SK-N-MC (cell line): ENCODE results near the gene XPNPEP1.

Source experiments
- EZH2 ChIP-seq: fragments of 200-600 bp; sonication (generic); IDR thresholded peaks from one replicate; pipeline ENCODE4 v1.6.1; 2017; ENCODE audit warnings: antibody characterized with exemption
- FOXP2 ChIP-seq: optimal IDR thresholded peaks from 2 replicates; pipeline ENCODE3; 2011; ENCODE audit warnings: mild to moderate bottlenecking, moderate library complexity; ENCODE audit not compliant: insufficient read depth; ENCODE audit errors: extremely low read length, control extremely low read depth
- POLR2AphosphoS5 ChIP-seq: IDR thresholded peaks from 2 replicates; pipeline ENCODE4 v1.6.1; 2012; ENCODE audit warnings: mild to moderate bottlenecking, low read depth, low read length, borderline replicate concordance

DNA sequence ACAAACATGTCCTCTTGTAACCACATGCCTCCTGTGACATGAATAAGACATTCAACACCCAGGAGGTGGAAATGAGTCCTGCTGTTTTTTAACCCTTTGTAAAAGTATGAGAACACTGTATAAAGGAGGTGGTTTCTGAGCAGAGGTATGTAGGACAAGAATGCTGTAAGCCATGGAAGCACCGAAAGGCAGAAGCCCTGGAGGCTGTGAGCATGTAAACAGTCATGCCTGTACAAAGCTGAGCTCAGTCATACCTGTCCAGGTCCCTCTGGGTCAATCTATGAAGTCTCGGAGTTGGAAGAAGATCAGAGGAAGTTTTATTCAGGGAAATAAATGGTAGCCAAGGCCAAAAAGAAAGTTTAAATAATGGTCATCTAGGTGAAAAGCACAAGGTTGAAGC lies 34.7 kb upstream of the XPNPEP1 start:
- TF ChIP-seq POLR2AphosphoS5 (no peak), EZH2 (no peak), FOXP2 (no peak)
